Fibroblast of the aortic adventitia (primary cell): ENCODE data around the gene FH. TPM values are rescaled to one million over a fixed set of nuclear protein-coding genes. Genes with fewer than 3 reads are reported as not detected.

ENCODE experiments used
- DNase-seq: peaks from one replicate; pipeline ENCODE4 v3.0.0-alpha.2; 2010; ENCODE audit warnings: low read depth
- H3K4me3 ChIP-seq: 2 replicates; pipeline ENCODE4 v1.5.1; 2011; ENCODE audit warnings: low read depth, mild to moderate bottlenecking, control low read depth, low read length, moderate library complexity
- CTCF ChIP-seq: IDR thresholded peaks from 2 replicates; pipeline ENCODE4 v1.5.1; 2011; ENCODE audit warnings: mild to moderate bottlenecking, low read length, control low read depth, inconsistent platforms; ENCODE audit not compliant: insufficient read depth
- total RNA-seq: library from RNA; depleted of rRNA; stranded (reverse); fragments of >200 nt; gene quantifications from 2 replicates; pipeline ENCODE4 v1.2.3, GENCODE V29; 2012; ENCODE audit warnings: low replicate concordance

FH gene
- total RNA-seq, 1 donor, result 99.7 TPM

GRCh38 chr1:241462391-241462790, 57.2 kb downstream of the FH start:
- no peak for TF ChIP-seq CTCF
- DNase-seq, result no peak
- no peak overlapping the region for H3K4me3 ChIP-seq

GRCh38 chr1:241460098-241460873, 59.3 kb downstream of the FH start:
- no peak overlapping the region for H3K4me3 ChIP-seq
- TF ChIP-seq CTCF, result no peak
- DNase-seq, result no peak

GRCh38 chr1:241459186-241459802, 60.3 kb downstream of the FH start:
- no peak overlapping the region for H3K4me3 ChIP-seq
- TF ChIP-seq CTCF, result no peak
- no peak for DNase-seq

- DNase-seq, result no peak
- TF ChIP-seq CTCF, result no peak
- no peak overlapping the region for H3K4me3 ChIP-seq
Observed at GRCh38 chr1:241457421-241457820, 62.1 kb downstream of the FH start.

GRCh38 chr1:241456743-241457142, 62.8 kb downstream of the FH start:
- DNase-seq, result no peak
- no peak for TF ChIP-seq CTCF
- H3K4me3 ChIP-seq, result no peak overlapping the region

GRCh38 chr1:241453732-241454131, 65.8 kb downstream of the FH start:
- H3K4me3 ChIP-seq, result no peak overlapping the region
- TF ChIP-seq CTCF, result no peak
- DNase-seq, result no peak
